ENCODE results near the gene CCDC68. TPM values are rescaled to one million over a fixed set of nuclear protein-coding genes. Genes with fewer than 3 reads are reported as not detected.

Gene CCDC68
- total RNA-seq, 3 donors from 2014 or later = not detected

DNA sequence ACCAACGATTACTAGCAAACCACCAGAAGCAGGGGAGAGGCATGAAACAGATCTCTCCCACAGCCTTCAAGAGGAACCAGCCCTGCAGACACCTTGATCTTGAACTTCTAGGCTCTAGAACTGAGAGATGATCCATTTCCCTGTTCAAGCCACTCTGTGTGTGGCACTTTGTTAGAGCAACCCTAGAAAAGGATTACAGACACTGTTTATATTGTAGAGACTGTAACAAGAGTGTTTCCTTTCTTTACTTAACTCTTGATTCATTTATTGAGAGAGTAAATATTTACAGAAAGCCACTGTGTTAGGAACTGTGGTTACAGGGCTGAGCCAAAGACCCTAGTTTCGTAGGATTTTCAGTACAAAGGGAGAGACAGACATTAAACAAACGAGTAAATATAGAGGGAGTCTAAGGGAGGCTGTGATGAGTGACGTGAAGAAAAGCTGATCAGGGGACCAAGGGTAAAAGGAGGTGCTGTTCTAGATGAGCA is 10.9 kb downstream of the CCDC68 start:
- Mint-ChIP-seq H3K9me3 (no peaks in the 10 kb centered on the region), H3K27me3 (ENCODE audit: low read depth) (no peaks in the 10 kb centered on the region), H3K4me3 (no peak overlapping the region), H3K4me1 (ENCODE audit: low read depth) (peaks cover 15% of the 10 kb centered on the region), H3K36me3 (ENCODE audit: insufficient read depth) (no peaks in the 10 kb centered on the region)
- DNase-seq (no peak), ATAC-seq (no peak)

DNA sequence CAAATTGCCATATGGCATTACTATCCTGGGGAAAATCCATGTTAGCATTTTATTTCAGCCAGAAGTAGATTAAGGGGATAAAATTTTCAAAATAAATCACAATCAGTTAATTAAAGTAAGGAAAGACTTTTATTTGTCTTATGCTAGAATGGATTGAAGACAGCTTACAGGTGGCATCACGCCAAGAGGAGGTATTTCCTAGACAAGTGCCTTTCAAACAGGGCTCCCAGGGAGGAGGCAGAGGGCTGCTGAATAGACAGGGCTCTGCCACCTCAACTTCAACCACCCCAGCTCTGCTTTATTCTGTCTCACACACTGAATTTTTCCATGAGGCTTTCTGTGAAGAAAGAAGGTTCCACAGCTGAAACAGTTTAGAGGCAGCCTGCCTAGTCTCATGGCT is 12.2 kb downstream of the CCDC68 start:
- DNase-seq (no peak), ATAC-seq (no peak)
- Mint-ChIP-seq H3K36me3 (ENCODE audit: insufficient read depth) (no peaks in the 10 kb centered on the region), H3K4me3 (peak overlapping the region; percentile 82), H3K9me3 (no peaks in the 10 kb centered on the region), H3K27me3 (ENCODE audit: low read depth) (no peaks in the 10 kb centered on the region), H3K4me1 (ENCODE audit: low read depth) (peaks cover 15% of the 10 kb centered on the region)

DNA sequence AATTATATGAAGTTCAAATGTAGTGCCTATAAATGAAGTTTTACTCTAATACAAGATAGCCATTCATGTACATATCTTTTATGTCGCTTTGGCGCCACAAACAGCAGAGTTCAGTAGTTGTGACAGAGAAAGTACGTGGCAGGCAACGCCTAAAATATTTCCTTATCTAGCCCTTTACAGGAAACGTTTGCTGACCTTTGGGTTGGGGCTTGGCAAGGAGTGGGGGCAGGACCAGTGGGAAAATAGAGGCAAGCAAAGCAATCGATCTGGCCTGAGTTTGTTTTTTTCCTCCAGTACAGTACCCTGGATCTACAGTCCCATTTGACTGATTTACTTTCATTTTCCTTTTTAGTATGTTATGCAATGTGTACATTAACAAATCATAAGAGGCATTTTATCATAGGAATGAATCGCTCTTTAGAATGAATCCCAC is 13.1 kb downstream of the CCDC68 start:
- DNase-seq (no peak), ATAC-seq (peak; percentile 73 to 76)
- H3K4me1 Mint-ChIP-seq (ENCODE audit: low read depth) = peaks cover 15% of the 10 kb centered on the region
- no peaks in the 10 kb centered on the region for H3K9me3 Mint-ChIP-seq
- peak overlapping the region; percentile 82 for H3K4me3 Mint-ChIP-seq
- no peaks in the 10 kb centered on the region for H3K36me3 Mint-ChIP-seq (ENCODE audit: insufficient read depth)
- H3K27me3 Mint-ChIP-seq (ENCODE audit: low read depth) = no peaks in the 10 kb centered on the region

DNA sequence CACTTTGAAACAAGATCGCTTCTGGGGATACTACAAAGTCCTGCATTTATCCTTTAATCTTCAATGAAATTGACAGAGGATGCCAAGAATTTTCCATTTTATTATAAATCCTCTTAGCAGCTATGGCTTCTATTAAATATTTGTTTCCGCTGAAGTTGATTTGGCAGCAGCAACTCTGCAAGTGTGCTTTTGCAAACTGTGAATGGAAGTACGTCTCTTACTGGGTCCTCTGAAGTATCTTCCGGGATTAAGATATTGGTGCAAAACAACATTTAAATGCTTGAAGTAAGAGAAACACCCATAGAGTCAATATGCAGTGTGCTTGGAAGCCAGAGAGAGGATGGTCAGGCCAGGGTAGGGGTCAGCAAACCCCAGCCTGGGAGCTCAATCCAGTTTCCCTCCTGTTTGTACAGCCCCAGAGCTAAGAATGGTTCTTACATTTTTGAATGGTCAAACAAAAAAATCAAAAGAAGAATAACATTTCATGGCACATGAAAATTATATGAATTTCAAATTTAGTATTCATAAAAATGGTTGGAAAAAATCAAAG is 13.6 kb downstream of the CCDC68 start:
- Mint-ChIP-seq H3K36me3 (ENCODE audit: insufficient read depth) (no peaks in the 10 kb centered on the region), H3K4me3 (peak overlapping the region; percentile 82), H3K4me1 (ENCODE audit: low read depth) (peaks cover 15% of the 10 kb centered on the region), H3K9me3 (no peaks in the 10 kb centered on the region), H3K27me3 (ENCODE audit: low read depth) (no peaks in the 10 kb centered on the region)
- ATAC-seq (no peak), DNase-seq (no peak)

DNA sequence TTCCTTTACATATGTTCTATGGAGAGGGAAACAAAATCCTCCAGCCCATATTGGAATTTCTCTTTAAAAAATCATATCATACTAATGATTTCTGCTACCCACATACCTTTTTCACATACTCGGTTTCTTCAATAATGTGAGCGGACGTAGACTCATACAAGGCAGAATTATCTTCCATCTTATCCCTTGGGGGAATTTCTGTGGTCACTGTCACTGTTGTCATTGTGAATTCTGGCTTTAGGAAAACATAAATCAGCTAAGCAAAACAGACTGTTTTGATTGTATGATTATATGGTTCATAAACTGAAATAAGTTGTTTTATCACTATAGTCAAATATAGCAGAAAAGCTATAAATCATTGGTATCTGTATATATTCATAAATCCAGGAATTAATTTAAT is 16.7 kb downstream of the CCDC68 start:
- Mint-ChIP-seq H3K4me1 (ENCODE audit: low read depth) (peaks cover 15% of the 10 kb centered on the region), H3K4me3 (no peak overlapping the region), H3K9me3 (no peaks in the 10 kb centered on the region), H3K27me3 (ENCODE audit: low read depth) (no peaks in the 10 kb centered on the region), H3K36me3 (ENCODE audit: insufficient read depth) (no peaks in the 10 kb centered on the region)
- DNase-seq (no peak), ATAC-seq (no peak)

DNA sequence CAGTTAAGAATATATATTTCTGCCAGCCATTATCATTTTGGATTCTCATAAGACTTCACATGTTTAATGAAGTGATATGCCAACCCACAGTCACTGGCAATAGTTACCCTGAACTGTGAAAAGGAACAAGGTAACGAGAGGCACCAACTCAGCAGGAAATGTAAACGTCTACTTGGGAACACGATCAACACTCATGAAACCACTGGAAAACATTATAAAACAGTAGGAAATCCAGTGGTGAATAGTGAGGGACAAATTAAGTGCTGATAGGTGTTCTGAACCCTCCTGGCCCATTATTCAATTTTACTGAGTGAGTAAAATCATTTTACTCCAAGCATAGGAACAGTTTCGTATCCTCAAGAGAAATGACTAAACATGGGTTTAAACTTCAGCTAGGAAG is 17.1 kb downstream of the CCDC68 start:
- Mint-ChIP-seq H3K4me3 (no peak overlapping the region), H3K36me3 (ENCODE audit: insufficient read depth) (no peaks in the 10 kb centered on the region), H3K9me3 (no peaks in the 10 kb centered on the region), H3K4me1 (ENCODE audit: low read depth) (peaks cover 15% of the 10 kb centered on the region), H3K27me3 (ENCODE audit: low read depth) (no peaks in the 10 kb centered on the region)
- ATAC-seq (no peak), DNase-seq (no peak)

DNA sequence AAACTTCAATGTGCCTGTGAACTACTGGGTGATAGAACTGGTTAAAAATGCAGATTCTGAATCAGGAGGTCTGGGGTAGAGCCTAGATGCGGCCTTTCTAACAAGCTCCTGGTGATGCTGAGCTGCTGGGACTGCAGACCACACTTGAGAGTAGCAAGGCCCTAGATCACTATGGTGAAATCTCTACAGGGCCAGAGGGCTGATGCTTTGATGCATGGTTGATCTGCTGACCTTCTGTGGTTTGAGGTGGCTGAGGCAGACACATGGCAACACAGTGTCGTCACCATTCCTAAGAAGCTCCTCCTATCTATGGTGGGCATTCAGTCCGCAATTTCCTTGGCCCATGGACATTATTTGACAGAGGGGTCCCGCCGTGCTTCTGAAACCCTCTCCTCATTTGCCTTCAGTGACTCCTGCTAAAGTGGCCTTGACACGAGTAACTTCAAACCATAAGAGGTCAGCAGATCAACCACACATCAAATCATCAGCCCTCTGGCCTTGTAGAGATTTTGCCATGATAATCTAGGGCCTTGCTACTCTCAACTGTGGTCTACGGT is 19.8 kb downstream of the CCDC68 start:
- no peak for ATAC-seq
- Mint-ChIP-seq H3K36me3 (ENCODE audit: insufficient read depth) (no peaks in the 10 kb centered on the region), H3K4me3 (no peak overlapping the region), H3K27me3 (ENCODE audit: low read depth) (no peaks in the 10 kb centered on the region), H3K9me3 (no peaks in the 10 kb centered on the region), H3K4me1 (ENCODE audit: low read depth) (no peaks in the 10 kb centered on the region)
- DNase-seq = no peak

DNA sequence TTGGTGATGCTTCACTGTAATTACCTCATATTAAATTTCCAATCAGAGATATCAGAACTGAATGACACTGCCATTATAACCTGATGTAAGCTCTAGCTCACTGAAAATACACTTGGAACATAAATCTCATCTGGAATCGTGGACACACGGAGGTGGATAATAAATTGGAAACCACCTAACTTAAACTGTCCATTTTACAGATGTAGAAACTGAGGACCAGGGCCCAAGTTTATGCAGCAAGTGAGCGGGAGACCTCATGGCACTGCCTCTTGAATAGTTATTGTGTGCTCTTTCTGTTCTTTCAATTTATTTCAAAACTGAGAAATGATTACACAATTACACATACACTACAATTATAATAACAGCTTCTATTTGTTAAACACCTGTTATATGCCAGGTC is 20.8 kb downstream of the CCDC68 start:
- Mint-ChIP-seq H3K36me3 (ENCODE audit: insufficient read depth) (no peaks in the 10 kb centered on the region), H3K4me1 (ENCODE audit: low read depth) (no peaks in the 10 kb centered on the region), H3K27me3 (ENCODE audit: low read depth) (no peaks in the 10 kb centered on the region), H3K4me3 (no peak overlapping the region), H3K9me3 (no peaks in the 10 kb centered on the region)
- no peak for ATAC-seq
- DNase-seq = no peak

DNA sequence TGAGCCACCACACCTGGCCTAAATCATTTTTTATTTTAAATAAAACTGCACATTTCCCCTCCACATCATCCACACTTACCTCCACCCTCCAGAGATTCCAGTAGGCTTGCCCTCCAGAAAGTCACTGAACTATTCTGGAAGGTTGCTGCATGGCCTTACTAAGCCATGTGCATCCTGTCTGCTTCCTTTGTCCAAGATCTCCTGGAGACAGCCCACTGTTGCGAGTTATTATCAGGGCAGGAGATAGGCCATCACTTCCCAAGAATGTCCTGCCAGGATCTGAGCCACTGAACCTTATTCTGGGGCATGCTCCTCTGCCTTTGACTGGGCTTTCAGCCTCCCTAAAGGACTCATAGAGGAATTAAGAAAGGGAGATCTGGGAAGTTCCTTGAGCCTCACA is 26.8 kb downstream of the CCDC68 start:
- H3K27me3 Mint-ChIP-seq (ENCODE audit: low read depth) = no peaks in the 10 kb centered on the region
- H3K9me3 Mint-ChIP-seq = no peaks in the 10 kb centered on the region
- H3K4me3 Mint-ChIP-seq = no peak overlapping the region
- ATAC-seq (no peak), DNase-seq (no peak)
- H3K36me3 Mint-ChIP-seq (ENCODE audit: insufficient read depth) = no peaks in the 10 kb centered on the region
- H3K4me1 Mint-ChIP-seq (ENCODE audit: low read depth) = no peaks in the 10 kb centered on the region

DNA sequence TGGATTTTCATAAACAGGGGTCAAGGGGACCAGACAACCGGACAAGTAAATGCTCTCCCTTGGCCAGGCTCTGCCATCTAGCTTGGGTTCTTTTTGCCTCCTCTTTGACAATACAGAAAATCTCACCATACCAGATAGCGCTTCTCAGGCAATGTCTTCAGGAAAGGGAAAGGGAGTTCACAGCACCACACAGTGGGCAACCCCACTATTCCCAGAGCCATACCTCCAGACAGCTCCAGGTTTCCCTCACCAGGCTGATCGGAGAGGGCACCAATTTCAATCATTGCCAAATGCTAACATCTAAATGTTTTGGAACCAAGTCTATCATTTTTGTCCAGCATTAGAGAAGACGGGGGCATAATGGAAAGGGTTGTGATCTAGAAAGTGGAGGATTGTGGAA is 28.1 kb downstream of the CCDC68 start:
- Mint-ChIP-seq H3K9me3 (no peaks in the 10 kb centered on the region), H3K4me1 (ENCODE audit: low read depth) (no peaks in the 10 kb centered on the region), H3K36me3 (ENCODE audit: insufficient read depth) (no peaks in the 10 kb centered on the region), H3K27me3 (ENCODE audit: low read depth) (no peaks in the 10 kb centered on the region), H3K4me3 (no peak overlapping the region)
- no peak for DNase-seq
- ATAC-seq = no peak

DNA sequence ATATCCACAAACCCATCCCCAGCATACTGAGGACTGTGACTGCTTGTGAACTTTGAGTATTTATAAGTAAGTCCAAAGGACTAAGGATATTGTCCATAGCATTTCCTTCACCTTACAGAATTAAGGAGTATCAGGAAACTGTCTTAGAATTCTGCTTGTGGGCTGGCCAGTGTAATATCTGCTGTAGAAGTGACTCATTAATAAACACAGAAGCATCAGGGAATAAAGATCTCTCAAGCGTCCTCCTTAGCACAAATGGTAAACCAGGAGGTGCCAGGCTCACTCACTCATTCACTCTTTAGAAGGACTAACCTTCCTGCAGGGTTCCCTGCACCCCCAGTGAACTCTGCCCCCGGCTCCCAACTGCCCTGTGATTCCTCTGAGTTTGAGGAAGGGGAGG is 31.0 kb downstream of the CCDC68 start:
- no peaks in the 10 kb centered on the region for H3K9me3 Mint-ChIP-seq
- no peak overlapping the region for H3K4me3 Mint-ChIP-seq
- DNase-seq (no peak), ATAC-seq (no peak)
- no peaks in the 10 kb centered on the region for H3K4me1 Mint-ChIP-seq (ENCODE audit: low read depth)
- H3K27me3 Mint-ChIP-seq (ENCODE audit: low read depth) = no peaks in the 10 kb centered on the region
- H3K36me3 Mint-ChIP-seq (ENCODE audit: insufficient read depth) = no peaks in the 10 kb centered on the region

DNA sequence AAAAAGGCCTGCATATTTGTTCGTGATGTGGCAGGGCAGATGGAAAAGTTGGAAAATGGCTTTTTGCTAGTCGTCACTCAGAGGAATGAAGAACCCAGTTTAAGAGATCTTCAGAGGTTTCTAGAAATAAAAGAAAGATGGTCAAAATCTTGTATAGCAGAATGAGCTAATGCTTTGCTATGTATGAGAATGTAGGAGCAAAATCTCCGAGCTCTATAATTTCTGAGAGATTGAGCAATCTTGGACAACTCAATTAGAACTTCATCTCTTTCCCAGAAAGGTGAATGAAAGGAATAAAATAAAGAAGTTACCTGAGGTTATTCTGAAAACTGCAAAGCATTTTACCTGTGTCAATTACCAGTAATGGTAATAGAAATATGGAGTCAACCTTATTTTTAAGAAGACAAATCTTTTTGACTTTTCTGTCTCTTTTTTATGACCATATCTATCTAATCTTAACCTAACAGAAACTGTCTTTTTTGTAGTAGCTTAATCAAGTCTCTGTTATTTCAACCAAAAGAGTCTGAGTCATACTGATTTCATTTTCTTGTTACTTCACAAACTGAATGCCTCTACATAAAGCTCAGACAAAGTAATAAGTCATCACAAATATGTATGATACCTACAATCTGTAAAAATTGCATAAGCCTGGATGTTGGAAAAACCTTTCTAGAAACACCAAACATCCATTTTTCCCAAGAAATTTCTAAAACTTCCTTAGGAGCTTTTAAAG is 32.5 kb downstream of the CCDC68 start:
- DNase-seq (no peak), ATAC-seq (no peak)
- no peaks in the 10 kb centered on the region for H3K4me1 Mint-ChIP-seq (ENCODE audit: low read depth)
- no peaks in the 10 kb centered on the region for H3K27me3 Mint-ChIP-seq (ENCODE audit: low read depth)
- no peaks in the 10 kb centered on the region for H3K36me3 Mint-ChIP-seq (ENCODE audit: insufficient read depth)
- H3K4me3 Mint-ChIP-seq = no peak overlapping the region
- H3K9me3 Mint-ChIP-seq = no peaks in the 10 kb centered on the region

DNA sequence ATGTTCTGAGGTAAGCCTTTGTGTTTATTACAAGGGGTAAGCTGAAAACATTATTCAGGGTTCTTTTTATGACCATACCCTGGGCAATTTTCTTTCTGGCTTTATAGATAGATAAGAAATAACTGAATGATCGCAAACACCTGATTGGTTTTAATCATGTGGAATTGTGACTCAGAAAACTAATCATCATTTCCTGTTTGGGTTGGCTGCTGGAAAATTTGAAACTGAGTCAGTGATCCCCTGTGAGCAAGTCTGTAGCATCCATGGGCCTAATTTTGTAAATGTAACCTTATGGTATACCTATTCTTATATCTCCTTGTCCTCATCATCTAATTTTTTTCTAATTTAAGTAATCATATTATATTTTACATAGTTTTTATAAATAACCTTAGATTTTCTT is 34.3 kb downstream of the CCDC68 start:
- H3K9me3 Mint-ChIP-seq = no peaks in the 10 kb centered on the region
- no peak for DNase-seq
- H3K27me3 Mint-ChIP-seq (ENCODE audit: low read depth) = peaks cover 3% of the 10 kb centered on the region
- H3K4me1 Mint-ChIP-seq (ENCODE audit: low read depth) = no peaks in the 10 kb centered on the region
- H3K36me3 Mint-ChIP-seq (ENCODE audit: insufficient read depth) = no peaks in the 10 kb centered on the region
- peak in 1 of 2 donors; percentile 37 for ATAC-seq
- H3K4me3 Mint-ChIP-seq = no peak overlapping the region

DNA sequence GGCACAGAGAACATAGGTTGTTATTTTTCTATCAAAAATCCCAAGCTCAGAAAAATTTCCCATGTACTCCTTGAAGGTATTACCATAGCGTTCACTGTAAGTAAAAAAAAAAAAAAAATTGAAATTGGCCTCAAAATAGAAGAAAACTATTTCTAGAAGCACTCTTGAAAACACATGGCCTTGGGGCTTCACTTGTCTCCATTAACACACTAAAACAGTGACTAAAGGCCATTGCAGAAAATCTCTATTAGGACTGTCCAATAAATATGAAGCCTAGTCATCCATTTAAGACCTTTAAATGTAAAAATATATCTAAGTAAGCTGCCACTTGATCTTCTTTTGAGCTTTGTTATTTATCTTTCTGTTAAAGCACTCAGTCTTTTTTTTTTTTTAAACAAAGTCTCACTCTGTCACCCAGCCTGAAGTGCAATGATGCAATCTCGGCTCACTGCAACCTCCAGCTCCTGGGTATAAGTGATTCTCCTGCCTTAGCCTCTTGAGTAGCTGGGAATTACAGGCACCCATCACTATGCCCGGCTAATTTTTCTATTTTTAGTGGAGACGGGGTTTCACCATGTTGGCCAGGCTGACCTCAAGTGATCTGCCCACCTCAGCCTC is 35.8 kb downstream of the CCDC68 start:
- Mint-ChIP-seq H3K36me3 (ENCODE audit: insufficient read depth) (no peaks in the 10 kb centered on the region), H3K4me1 (ENCODE audit: low read depth) (no peaks in the 10 kb centered on the region), H3K4me3 (no peak overlapping the region), H3K27me3 (ENCODE audit: low read depth) (peaks cover 3% of the 10 kb centered on the region), H3K9me3 (no peaks in the 10 kb centered on the region)
- ATAC-seq (no peak), DNase-seq (no peak)

DNA sequence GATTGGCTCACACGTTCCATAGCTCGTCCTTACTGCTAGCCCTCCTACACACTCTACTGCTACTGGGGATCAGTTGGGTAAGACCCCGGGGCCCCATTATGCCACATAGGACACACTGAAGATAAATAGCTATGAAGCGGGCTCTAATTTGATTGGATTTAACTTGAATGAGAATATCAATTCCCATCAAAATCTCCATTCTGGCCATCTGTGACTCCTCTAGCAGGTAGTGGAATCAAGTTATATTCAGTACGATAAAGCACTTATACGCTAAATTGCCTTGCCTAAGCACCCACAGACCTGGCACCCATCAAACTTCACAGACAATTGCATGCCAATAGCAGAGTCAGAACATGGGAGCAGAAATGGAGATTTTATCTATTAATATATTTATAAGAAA is 39.8 kb downstream of the CCDC68 start:
- Mint-ChIP-seq H3K4me3 (no peak overlapping the region), H3K9me3 (no peaks in the 10 kb centered on the region), H3K36me3 (ENCODE audit: insufficient read depth) (no peaks in the 10 kb centered on the region), H3K27me3 (ENCODE audit: low read depth) (peaks cover 3% of the 10 kb centered on the region), H3K4me1 (ENCODE audit: low read depth) (no peaks in the 10 kb centered on the region)
- ATAC-seq (no peak), DNase-seq (no peak)

Data from activated T-cell treated with anti-CD3 and anti-CD28 coated beads, Interleukin-2, amount 50 U/mL, for 4 hours (primary cell).